Activated CD4-positive, alpha-beta T cell treated with anti-CD3 and anti-CD28 coated beads for 1 hour (primary cell): ENCODE measurements around the gene HDAC11.
"Not testable (repeated sequence)": the region's sequence is repeated elsewhere in the genome, so short reads cannot be mapped to it uniquely, and the experiment has no call there.

Experiments
- DNase-seq: peaks from one replicate; pipeline ENCODE4 v3.0.0-alpha.2; 2020

Gene HDAC11

GRCh38 chr3:13508496-13508895, 28.4 kb downstream of the HDAC11 start:
- DNase-seq: no peak

GRCh38 chr3:13509059-13509815, 29.1 kb downstream of the HDAC11 start:
- DNase-seq: no peak

DNA sequence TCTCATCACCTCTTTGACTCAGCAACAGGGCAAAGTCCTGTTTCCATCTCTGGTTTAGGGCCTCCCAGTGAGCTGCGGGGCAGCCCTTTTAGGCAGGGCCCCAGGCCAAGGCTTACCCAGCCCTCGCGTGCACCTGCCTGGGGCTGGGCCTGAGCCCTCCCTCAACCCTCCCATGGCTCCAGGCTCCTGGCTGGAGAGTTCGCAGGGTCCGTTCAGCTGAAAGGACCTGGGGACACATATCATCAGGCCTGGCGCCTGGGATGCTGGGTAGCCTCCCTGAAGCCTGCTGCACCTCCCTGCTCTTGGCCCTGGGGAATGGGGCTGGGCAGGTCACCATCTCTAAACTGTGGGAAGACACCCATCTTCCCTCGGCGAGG, 29.7 kb downstream of the HDAC11 start:
- DNase-seq: no peak

DNA sequence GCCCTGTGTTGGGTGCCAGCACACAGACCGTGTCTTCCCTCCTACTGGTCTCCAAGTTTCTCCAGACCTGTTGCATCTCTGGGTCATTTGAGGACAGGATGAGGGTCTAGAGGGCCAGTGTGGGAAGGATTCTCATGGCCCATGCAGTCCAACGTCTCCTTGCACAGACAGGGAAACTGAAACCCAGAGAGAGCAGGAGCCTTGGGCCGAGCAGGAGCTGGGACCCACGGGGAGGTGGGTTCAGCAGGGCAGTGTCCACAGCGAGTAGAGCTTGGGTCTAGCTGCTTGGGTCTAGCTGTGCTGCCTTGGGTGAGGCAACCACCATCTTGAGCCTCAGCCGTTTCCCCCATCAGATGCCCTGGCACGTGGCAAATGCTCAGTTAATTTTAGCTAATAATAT, 32.3 kb downstream of the HDAC11 start:
- no peak for DNase-seq

DNA sequence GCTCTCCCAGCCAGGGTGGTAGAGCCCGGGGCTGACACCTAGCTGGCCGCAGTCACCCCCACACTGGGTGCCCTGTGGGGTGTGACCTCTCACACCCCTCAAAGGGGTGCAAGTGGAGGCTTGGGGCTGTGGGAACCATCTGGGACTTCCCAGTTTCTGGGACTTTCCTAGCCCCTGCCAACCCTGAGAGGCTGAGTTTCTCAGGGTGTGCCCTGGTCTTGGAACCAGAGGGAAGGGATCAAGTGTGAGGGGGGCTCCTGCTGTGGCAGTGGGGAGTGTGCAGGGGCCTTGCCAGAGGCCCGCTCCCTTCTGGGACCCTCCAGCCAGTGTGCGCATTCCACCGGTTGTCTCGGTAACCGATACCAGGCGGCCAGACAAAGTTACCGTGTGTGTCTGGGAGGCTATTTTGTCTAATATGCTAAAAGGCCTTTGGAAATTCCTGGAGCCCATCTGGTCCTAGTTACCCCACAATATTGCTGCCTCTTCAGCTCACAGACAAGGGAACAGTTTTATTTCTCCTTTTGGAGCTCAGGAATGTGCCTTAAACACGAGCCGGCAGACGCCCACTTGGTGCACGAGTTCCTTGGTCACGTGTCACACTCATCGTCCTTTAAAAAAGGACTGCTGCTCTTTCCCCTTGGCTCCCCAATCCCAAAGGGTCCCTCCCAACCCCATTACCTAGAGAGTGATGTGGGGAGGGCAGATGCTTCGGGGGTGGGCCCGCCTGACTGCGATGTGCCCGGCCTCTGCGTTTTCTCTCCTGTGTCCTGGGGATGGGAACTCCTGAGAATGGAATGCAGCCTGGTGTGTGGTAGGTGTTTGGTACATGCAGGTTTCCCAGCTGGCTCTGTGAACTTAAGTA, 33.2 kb downstream of the HDAC11 start:
- no peak for DNase-seq

DNA sequence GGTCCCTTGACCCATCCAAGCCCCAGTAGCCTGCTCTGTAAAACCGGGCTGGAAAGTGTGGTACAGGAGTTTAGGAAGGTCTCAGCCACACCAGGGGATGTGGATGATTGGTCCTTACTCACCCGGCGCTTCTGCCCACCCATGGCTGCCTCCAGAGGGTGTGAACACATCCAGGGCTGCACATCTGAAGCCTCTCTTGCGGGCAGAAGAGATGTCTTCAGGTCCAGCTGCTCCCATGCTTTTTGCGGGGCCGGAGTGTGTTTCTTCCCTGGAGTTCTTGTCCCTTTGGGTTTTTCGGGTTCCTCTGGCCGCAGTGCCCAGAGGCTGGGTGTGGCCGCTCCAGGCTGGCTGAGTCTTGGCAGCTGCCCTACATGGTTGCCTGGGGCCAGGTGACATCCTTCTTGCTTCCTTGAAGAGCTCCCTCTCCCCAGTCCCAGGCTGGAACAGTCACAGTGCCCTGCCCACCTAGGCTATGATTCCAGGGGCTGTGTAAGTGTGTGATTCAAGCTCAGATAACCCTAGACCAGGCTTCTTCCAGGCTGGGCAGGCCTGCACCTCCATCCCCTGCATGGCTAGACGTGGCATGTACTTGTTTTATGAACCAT, 33.9 kb downstream of the HDAC11 start:
- no peak for DNase-seq

DNA sequence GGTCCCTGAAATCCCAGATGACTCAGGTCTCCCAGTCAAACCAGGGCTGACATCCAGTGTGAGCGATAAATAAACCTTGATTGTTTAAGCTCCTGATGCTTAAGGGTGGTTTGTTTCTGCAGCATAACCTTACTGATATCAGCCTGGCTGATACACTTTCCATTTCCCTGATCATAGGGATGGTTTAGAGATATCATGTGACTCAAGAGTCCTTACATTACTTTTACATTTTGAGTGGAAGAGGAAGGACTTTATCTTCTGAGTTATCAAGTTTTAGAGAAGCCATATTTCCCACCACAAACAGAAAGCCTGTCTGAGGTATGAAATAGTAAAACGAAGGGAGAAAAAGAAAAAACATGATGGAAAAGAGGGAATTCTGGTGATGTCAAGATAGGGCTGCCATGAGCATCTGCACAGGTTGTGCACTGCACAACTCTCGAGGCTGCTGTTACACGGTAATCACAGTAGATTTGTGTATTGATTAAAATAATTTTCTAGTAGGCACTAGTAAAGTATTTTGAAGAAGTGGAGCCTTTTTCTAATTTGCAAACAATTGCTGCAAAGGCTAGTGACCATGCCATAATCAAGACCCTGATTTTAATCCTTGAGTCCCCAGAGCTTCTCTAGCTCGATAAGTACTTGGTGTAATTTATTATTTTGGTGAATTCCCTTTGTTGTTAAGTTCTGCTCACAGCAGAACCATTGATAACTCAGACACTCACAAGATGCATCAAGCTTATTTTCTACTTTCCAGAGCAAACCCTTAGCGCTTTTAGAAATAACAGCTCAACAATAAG, 34.7 kb downstream of the HDAC11 start:
- no peak for DNase-seq

DNA sequence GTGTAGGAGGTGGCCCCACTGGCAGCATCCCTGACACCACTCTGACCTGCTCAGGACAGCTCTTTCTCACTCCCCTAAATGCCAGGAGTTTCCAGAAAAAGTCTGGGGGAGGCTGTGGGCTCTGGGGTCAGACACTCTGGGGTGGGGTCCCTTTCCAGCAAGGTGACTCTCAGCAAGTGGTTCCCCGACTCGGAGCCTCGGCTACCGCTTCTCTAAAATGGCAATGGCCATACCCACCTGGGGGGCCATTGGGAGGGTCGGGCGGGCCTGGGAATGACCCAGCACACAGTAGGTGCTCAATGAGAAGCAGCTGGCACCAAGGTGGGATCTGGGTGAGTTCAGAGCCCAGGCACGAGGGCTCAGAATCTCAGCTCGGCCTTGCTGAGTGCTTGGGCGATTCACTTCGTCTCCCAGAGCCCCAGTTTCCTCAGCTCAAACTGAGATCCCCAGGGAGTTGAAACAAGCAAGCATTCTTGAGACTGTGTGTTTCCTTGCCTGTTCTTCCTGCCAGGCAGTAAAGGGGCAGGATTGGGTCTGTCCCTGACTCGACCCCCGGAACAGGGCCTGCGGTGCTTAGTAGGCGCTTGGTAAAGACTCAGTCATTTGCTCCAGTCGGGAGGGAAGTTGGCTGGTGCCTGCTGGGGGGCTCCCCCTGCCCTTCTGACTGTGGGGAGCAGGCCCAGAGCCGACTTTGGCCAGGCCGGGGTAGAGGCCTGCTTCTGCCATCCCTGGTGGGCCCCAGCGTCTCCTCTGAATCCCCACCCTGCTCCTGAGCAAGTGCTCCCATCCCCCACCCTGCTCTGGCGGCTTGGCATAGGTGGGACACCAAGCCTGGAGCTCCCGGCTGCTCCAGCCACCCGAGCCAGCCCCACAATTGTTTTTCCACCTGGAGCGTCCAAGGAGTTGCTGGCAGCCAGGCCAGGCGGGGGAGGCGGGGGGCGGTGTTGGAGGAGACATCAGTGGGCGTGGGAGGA, 36.0 kb downstream of the HDAC11 start:
- no peak for DNase-seq

DNA sequence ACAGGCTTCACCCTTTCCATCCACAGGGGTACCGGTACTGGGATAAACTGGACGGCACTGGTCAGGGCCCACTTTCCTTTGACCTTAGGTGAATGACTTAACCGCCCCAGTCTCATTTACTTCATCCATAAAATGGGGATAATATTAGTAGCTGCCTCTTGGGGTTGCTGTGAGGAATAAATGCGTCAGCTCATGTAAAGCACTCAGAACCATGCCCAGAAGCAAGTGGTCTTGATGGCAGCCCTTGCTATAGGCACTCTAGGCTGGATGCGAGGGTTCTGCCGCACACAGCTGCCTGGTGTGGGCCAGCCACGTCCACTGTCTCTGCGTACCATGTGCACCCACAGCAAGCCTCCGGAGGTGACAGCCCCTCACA, 36.6 kb downstream of the HDAC11 start:
- DNase-seq: no peak

GRCh38 chr3:13517253-13517977, 37.3 kb downstream of the HDAC11 start:
- no peak for DNase-seq

DNA sequence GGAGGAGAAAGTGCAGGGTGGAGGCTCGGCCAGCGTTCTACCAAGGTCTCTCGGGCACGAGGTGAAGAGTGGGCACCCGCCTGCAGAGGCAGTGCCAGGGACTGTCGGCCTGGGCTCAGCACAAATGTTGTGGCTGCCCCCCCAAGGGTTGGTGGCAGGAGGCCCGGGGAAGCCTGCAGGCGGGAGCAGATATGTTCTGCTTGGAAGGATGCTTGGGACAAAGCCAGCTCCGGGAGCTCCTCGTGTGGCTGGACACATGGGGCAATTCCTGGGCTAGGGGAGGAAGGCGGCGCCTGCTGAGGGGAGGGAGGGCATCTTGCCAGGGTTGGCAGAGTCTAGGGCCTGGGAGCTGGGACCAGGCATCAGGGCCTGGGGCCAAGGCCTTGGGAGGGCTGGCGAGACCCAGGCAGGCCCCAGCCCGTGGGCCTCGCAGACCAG, 38.4 kb downstream of the HDAC11 start:
- no peak for DNase-seq

DNA sequence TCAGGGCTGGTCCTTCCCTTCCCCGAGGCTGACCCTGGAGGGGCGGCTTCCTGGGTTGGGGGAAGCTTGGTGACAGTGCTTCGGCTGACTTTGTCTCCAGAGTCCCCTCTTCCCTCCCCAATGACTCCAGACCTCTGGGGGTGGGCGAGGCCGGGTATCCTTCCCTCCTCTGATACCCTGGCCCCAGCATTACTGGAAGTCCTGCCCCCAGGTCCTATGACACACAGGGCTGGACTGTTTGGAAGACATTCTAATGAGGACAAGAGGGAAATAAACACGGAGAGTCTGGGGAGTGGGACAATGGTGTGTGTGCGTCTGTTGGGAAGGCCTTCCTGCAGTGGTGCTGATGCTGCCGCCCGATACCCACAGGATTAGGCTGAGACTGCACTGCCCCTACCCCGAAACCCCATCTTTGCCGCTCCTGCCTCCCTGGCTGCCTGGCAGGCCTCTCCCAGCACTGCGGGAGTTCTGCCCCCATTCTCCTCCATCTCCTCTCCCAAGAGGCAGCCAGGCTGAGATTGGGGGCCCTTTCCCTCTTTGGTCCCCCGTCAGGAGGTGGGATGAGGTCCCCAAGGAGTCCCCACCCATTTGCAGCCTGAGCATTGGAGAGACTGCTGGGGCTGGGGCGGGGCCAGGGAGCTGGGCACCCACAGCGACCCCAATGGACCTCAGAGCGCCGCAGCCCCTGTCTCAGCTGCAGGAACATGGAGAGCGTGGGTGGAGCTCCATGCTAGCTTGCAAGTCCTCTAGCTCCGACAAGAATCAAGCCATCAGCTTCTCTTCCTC, 39.1 kb downstream of the HDAC11 start:
- DNase-seq: no peak

- DNase-seq: no peak
Observed at GRCh38 chr3:13520326-13520880, 40.3 kb downstream of the HDAC11 start.

DNA sequence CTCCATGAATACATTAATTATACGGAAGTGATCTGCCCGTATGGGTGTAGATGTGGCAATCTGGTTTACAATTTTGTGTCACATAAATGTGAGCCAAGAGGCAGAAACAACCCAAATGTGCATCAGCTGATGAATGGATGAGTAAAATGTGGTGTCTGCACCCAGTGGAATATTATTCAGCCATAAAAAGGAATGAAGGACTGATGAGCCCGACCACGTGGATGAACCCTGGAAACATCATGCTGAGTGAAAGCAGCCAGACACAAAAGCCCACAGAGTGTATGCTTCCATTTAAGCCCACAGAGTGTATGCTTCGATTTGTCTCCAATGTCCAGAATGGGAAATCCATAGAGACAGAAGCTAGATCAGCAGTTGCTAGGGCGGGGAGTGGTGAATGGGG, 41.2 kb downstream of the HDAC11 start:
- no peak for DNase-seq

DNA sequence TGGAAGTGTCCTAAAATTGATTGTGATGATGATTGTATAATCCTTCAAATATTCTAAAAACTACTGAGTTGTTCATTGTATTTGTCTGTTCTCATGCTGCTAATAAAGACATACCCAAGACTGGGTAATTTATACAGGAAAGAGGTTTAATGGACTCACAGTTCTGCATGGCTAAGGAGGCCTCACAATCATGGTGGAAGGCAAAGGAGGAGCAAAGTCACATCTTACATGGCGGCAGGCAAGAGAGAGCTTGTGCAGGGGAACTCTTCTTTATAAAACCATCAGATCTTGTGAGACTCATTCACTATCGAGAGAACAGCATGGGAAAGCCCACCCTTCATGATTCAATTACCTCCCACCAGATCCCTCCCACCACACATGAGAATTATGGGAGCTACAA, 41.6 kb downstream of the HDAC11 start:
- DNase-seq: not testable (repeated sequence)

DNA sequence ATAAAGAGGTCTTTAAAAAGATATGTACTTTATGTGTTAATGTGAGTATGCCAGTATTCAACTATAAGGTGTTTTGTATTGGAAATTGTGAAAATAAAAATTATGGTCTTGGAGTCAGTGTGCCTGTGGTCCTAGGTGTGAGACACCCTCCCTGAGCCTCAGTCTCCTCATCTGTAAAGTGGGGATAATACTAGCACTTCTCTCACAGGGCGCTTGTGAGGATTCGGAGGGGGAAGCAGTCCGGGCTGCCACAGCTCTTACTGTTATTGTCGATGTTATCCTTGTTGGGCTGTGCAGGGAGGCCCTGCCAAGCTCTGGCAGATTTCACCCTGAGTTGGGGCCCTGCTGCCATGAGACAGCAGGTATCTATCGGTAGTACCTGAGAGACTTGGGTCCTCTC, 42.1 kb downstream of the HDAC11 start:
- no peak for DNase-seq

- DNase-seq: no peak
Observed at GRCh38 chr3:13524979-13525669, 45.0 kb downstream of the HDAC11 start.

DNA sequence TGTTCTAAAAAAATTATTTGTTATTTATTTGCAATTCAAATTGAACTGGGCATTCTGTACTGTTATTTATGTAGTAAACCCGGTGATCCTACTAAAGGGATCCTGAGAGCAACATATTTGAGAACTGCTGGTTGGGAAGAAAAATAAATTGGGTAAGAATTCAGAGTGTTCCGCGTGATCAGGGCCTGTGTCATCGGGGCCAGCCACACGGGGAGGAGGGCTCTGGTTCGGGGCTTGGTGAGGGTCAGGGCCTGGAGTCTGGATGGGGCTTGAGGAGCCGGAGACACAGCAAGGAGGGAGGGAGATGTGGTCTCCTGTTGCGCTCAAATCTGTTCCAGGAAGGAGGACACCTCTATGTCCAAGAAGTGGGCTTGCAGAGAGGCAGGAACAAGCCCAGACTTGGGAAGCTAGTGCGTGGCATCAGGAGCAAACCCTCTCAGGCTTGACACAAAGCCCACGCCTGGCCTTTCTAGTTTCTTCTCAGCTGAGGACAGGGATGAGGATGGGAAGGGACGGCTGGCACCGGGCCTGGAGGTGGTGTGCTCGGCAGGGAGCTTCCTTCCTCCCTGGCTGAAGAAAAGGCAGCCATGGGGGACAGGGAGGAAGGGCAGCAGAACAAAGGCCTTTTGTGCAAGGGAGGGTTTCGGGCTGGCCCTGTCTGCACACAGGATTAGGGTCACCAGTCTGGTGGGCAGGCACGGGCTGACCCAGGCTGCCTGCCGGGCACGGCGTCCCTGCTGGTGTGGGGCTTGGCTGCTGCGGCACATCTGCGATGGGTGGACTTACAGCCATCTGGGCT, 45.9 kb downstream of the HDAC11 start:
- no peak for DNase-seq

DNA sequence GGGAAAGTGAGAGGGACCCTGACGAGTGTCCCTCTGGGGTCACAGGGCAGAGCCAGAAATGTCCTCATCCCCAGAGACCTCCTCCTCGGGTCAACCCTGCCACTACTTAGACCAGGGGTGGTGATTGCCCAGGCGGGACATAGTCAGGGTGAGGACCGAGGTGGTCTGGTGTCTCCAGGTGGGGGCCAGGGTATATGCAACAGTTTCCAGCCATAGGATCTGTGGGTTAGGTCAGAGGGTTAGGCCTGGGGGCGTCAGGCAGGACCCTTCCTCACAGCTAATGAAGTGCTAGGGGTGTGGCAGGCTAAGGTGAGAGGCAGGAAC, 46.5 kb downstream of the HDAC11 start:
- DNase-seq: no peak
